Fibroblast of skin of right quadriceps (primary cell): ENCODE data around the gene ASB14.
A peak's percentile ranks its signal among the peaks of the same experiment; 100 is the strongest.
"Not testable (repeated sequence)": the region's sequence is repeated elsewhere in the genome, so short reads cannot be mapped to it uniquely, and the experiment has no call there.

ENCODE experiments used
- DNase-seq: peaks from one replicate; pipeline ENCODE4 v3.0.0-alpha.2; 2013

The ASB14 gene

GRCh38 chr3:57292159-57292896, at the start of gene ASB14:
Gene ASB14 (minus strand): TSS chr3:57292685. CDS start chr3:57292033, 652 bp downstream.
- no peak for DNase-seq

GRCh38 chr3:57339071-57339642, 46.7 kb upstream of the ASB14 start:
- not testable (repeated sequence) for DNase-seq

- DNase-seq: not testable (repeated sequence)
Measured at GRCh38 chr3:57338272-57339070, 46.0 kb upstream of the ASB14 start.

GRCh38 chr3:57335283-57335938, 42.9 kb upstream of the ASB14 start:
- no peak for DNase-seq

GRCh38 chr3:57331078-57331610, 38.7 kb upstream of the ASB14 start:
- DNase-seq: no peak

GRCh38 chr3:57326498-57326897, 34.0 kb upstream of the ASB14 start:
- not testable (repeated sequence) for DNase-seq

- no peak for DNase-seq
Measured at GRCh38 chr3:57314204-57314603, 21.7 kb upstream of the ASB14 start.

GRCh38 chr3:57309769-57310360, 17.4 kb upstream of the ASB14 start:
- no peak for DNase-seq

GRCh38 chr3:57303520-57303919, 11.0 kb upstream of the ASB14 start:
- peak; percentile 31 for DNase-seq

GRCh38 chr3:57298041-57298440, 5.6 kb upstream of the ASB14 start:
- peak; percentile 15 for DNase-seq

GRCh38 chr3:57292897-57293526, 527 bp upstream of the ASB14 start:
- no peak for DNase-seq

- no peak for DNase-seq
Measured at GRCh38 chr3:57288403-57288802, 4.1 kb downstream of the ASB14 start.

GRCh38 chr3:57287205-57287604, 5.3 kb downstream of the ASB14 start:
- DNase-seq: no peak

- DNase-seq: no peak
Measured at GRCh38 chr3:57283334-57283733, 9.2 kb downstream of the ASB14 start.

- peak; percentile 32 for DNase-seq
Measured at GRCh38 chr3:57281715-57282114, 10.8 kb downstream of the ASB14 start.

- DNase-seq: no peak
Measured at GRCh38 chr3:57279685-57280084, 12.8 kb downstream of the ASB14 start.

GRCh38 chr3:57278237-57278636, 14.2 kb downstream of the ASB14 start:
- no peak for DNase-seq

GRCh38 chr3:57275393-57275792, 17.1 kb downstream of the ASB14 start:
- no peak for DNase-seq

GRCh38 chr3:57274845-57275244, 17.6 kb downstream of the ASB14 start:
- no peak for DNase-seq

- DNase-seq: no peak
Measured at GRCh38 chr3:57268416-57268815, 24.1 kb downstream of the ASB14 start.

GRCh38 chr3:57261929-57262328, 30.6 kb downstream of the ASB14 start:
- DNase-seq: no peak

GRCh38 chr3:57261119-57261518, 31.4 kb downstream of the ASB14 start:
- DNase-seq: no peak
